IMR-90 (cell line): ENCODE results near the gene LPAR5. TPM values are rescaled to one million over a fixed set of nuclear protein-coding genes. Genes with fewer than 3 reads are reported as not detected.

ENCODE experiments used
- ATAC-seq: fragments of 200-7000 bp; cut with Tn5 transposase; 2 replicates; pipeline ENCODE4 v1.9.1; 2020; ENCODE audit warnings: low read depth, mild to moderate bottlenecking, moderate library complexity
- BruUV-seq: library from RNA; stranded (reverse); fragments of 400-500 nt; replicated peaks from 2 replicates; lab custom pipeline; 2021; lab: Mats Ljungman, UMichigan
- CTCF ChIA-PET: fragments of 300-600 bp; formaldehyde crosslinking; extraction: SDS; loops from one replicate; lab custom pipeline; 2021; ENCODE audit warnings: antibody characterized with exemption; lab: Yijun Ruan, JAX
- POLR2A ChIA-PET: fragments of 300-600 bp; sonication (Branson Sonifier 250); formaldehyde crosslinking; loops from one replicate; lab custom pipeline; 2022; ENCODE audit warnings: antibody characterized with exemption; ENCODE audit not compliant: unreplicated experiment; lab: Charles Lee
- DNase-seq: peaks from one replicate; pipeline ENCODE4 v3.0.0; 2013
- H2AFZ ChIP-seq: replicated peaks from 2 replicates; pipeline ENCODE3; 2013; ENCODE audit warnings: low read length, mild to moderate bottlenecking; ENCODE audit not compliant: poor library complexity
- H2AK5ac ChIP-seq: 2 replicates; pipeline ENCODE4 v1.6.1; 2013; ENCODE audit warnings: low read depth, low read length, inconsistent platforms
- H2AK9ac ChIP-seq: replicated peaks from 2 replicates; pipeline ENCODE3; 2013; ENCODE audit warnings: mild to moderate bottlenecking, low read depth, low read length, moderate library complexity; ENCODE audit not compliant: poor library complexity
- H2BK120ac ChIP-seq: 2 replicates; pipeline ENCODE4 v1.6.1; 2013; ENCODE audit warnings: low read depth, low read length, inconsistent platforms
- H2BK15ac ChIP-seq: 3 replicates; pipeline ENCODE4 v1.6.1; 2013; ENCODE audit warnings: low read depth, low read length, inconsistent platforms
- H2BK20ac ChIP-seq: 2 replicates; pipeline ENCODE4 v1.6.1; 2013; ENCODE audit warnings: low read depth, mild to moderate bottlenecking, inconsistent platforms, low read length, moderate library complexity
- H2BK5ac ChIP-seq: 2 replicates; pipeline ENCODE4 v1.6.1; 2013; ENCODE audit warnings: mild to moderate bottlenecking, low read depth, low read length, inconsistent platforms; ENCODE audit not compliant: poor library complexity, severe bottlenecking
- H3K14ac ChIP-seq: replicated peaks from 2 replicates; pipeline ENCODE4 v1.6.1; 2013; ENCODE audit warnings: low read depth, low read length, inconsistent platforms
- H3K18ac ChIP-seq: 2 replicates; pipeline ENCODE4 v1.6.1; 2013; ENCODE audit warnings: low read depth, low read length, control low read depth
- H3K23ac ChIP-seq: 2 replicates; pipeline ENCODE4 v1.6.1; 2013; ENCODE audit warnings: low read depth, low read length, inconsistent platforms
- H3K27ac ChIP-seq: 2 replicates; pipeline ENCODE4 v1.5.1; 2013; ENCODE audit warnings: mild to moderate bottlenecking, control low read depth, low read length; ENCODE audit not compliant: insufficient read depth
- H3K27me3 ChIP-seq: 2 replicates; pipeline ENCODE4 v1.6.1; 2013; ENCODE audit warnings: low read length; ENCODE audit not compliant: control insufficient read depth, insufficient read depth
- H3K36me3 ChIP-seq: 2 replicates; pipeline ENCODE4 v1.6.1; 2013; ENCODE audit warnings: low read length, mixed read lengths; ENCODE audit not compliant: control insufficient read depth, insufficient read depth
- H3K4ac ChIP-seq: 2 replicates; pipeline ENCODE4 v1.6.1; 2013; ENCODE audit warnings: low read depth, low read length, inconsistent platforms
- H3K4me1 ChIP-seq: 2 replicates; pipeline ENCODE4 v1.6.1; 2013; ENCODE audit warnings: low read length, mixed read lengths; ENCODE audit not compliant: control insufficient read depth, insufficient read depth
- H3K4me2 ChIP-seq: 2 replicates; pipeline ENCODE4 v1.6.1; 2013; ENCODE audit warnings: low read depth, mild to moderate bottlenecking, control low read depth, low read length, moderate library complexity
- H3K4me3 ChIP-seq: 2 replicates; pipeline ENCODE4 v1.5.1; 2013; ENCODE audit warnings: low read depth, mild to moderate bottlenecking, control low read depth, low read length, moderate library complexity; ENCODE audit not compliant: insufficient read depth
- H3K56ac ChIP-seq: 2 replicates; pipeline ENCODE4 v1.6.1; 2013; ENCODE audit warnings: low read length, inconsistent platforms; ENCODE audit not compliant: insufficient read depth; ENCODE audit errors: extremely low read depth
- H3K79me1 ChIP-seq, 2 experiments: 2 replicates each; pipeline ENCODE4 v1.6.1; 2013; ENCODE audit warnings: low read length in 2 of 2, inconsistent platforms in 1 of 2, low read depth in 1 of 2
- H3K9ac ChIP-seq: 2 replicates; pipeline ENCODE4 v1.6.1; 2013; ENCODE audit warnings: low read depth, low read length, control low read depth
- H3K9me1 ChIP-seq: 2 replicates; pipeline ENCODE4 v1.6.1; 2013; ENCODE audit warnings: low read length, inconsistent platforms; ENCODE audit not compliant: insufficient read depth
- H3K9me3 ChIP-seq: 2 replicates; pipeline ENCODE4 v1.6.1; 2013; ENCODE audit warnings: low read length; ENCODE audit not compliant: control insufficient read depth, insufficient read depth
- H4K20me1 ChIP-seq: 2 replicates; pipeline ENCODE4 v1.6.1; 2013; ENCODE audit warnings: low read length, inconsistent platforms; ENCODE audit not compliant: insufficient read depth
- H4K5ac ChIP-seq: 2 replicates; pipeline ENCODE4 v1.6.1; 2013; ENCODE audit warnings: mild to moderate bottlenecking, low read depth, low read length, control low read depth
- H4K8ac ChIP-seq, 2 experiments: 2 replicates each; pipeline ENCODE4 v1.6.1; 2013; ENCODE audit warnings: low read depth in 2 of 2, low read length in 2 of 2, control low read depth in 1 of 2, inconsistent platforms in 1 of 2
- H4K91ac ChIP-seq: 2 replicates; pipeline ENCODE4 v1.6.1; 2013; ENCODE audit warnings: low read depth, low read length, inconsistent platforms; ENCODE audit not compliant: insufficient read depth
- BHLHE40 ChIP-seq: fragments of 150-350 bp; IDR thresholded peaks from 2 replicates; pipeline ENCODE4 v1.6.1; 2016; ENCODE audit warnings: mild to moderate bottlenecking, low read depth, low read length
- CEBPB ChIP-seq: IDR thresholded peaks from 2 replicates; pipeline ENCODE4 v1.6.1; 2012; ENCODE audit warnings: low read depth, low read length, improper control_type of control experiment
- CHD1 ChIP-seq: IDR thresholded peaks from 2 replicates; pipeline ENCODE4 v1.6.1; 2012; ENCODE audit warnings: low read depth, low read length, improper control_type of control experiment
- CTCF ChIP-seq: conservative IDR thresholded peaks from 2 replicates; pipeline ENCODE4 v1.5.1; 2012; ENCODE audit warnings: mild to moderate bottlenecking, low read depth, low read length, improper control_type of control experiment
- FOS ChIP-seq: fragments of 150-350 bp; IDR thresholded peaks from 2 replicates; pipeline ENCODE4 v1.6.1; 2016; ENCODE audit warnings: low read depth, low read length
- MAFK ChIP-seq: IDR thresholded peaks from 2 replicates; pipeline ENCODE4 v1.6.1; 2012; ENCODE audit warnings: low read depth, low read length, improper control_type of control experiment
- MXI1 ChIP-seq: IDR thresholded peaks from 2 replicates; pipeline ENCODE4 v1.6.1; 2012; ENCODE audit warnings: low read depth, mild to moderate bottlenecking, low read length, moderate library complexity, borderline replicate concordance
- NFE2L2 ChIP-seq: fragments of 150-350 bp; IDR thresholded peaks from 2 replicates; pipeline ENCODE4 v1.6.1; 2016; ENCODE audit warnings: low read depth, mild to moderate bottlenecking, low read length
- POLR2A ChIP-seq: IDR thresholded peaks from 2 replicates; pipeline ENCODE4 v1.6.1; 2012; ENCODE audit warnings: mild to moderate bottlenecking, low read depth, low read length
- RAD21 ChIP-seq: IDR thresholded peaks from 2 replicates; pipeline ENCODE4 v1.6.1; 2012; ENCODE audit warnings: low read length, improper control_type of control experiment
- RFX5 ChIP-seq: IDR thresholded peaks from 2 replicates; pipeline ENCODE4 v1.8.0; 2012; ENCODE audit warnings: low read depth, mild to moderate bottlenecking, low read length, moderate library complexity
- SMC3 ChIP-seq: fragments of 150-350 bp; IDR thresholded peaks from 2 replicates; pipeline ENCODE4 v1.6.1; 2016; ENCODE audit warnings: low read depth, mild to moderate bottlenecking, antibody characterized with exemption, low read length, moderate library complexity
- WGBS, 2 experiments: methylation state at CpG; one replicate each; pipeline versions ENCODE4 v1.1.5 to v1.1.7; 2013; ENCODE audit warnings: missing lambda C conversion rate in 2 of 2; ENCODE audit not compliant: insufficient read length in 1 of 2; ENCODE audit errors: extremely low coverage in 2 of 2; 5-methylcytosine and 5-hydroxymethylcytosine counted together
- dilution Hi-C: fragments of 300-500 bp; cut with HindIII; formaldehyde crosslinking; loops from one replicate; pipeline ENCODE4 v1.14.3; 2018; ENCODE audit warnings: low sequenced_read_pairs; ENCODE audit not compliant: unreplicated experiment
- in situ Hi-C: fragments of 300-500 bp; cut with MboI; formaldehyde crosslinking; loops from 3 replicates; pipeline ENCODE4 v1.14.3; 2019; ENCODE audit warnings: low sequenced_read_pairs, inconsistent platforms, mixed read lengths
- intact Hi-C: fragments of 100-400 bp; cut with micrococcal nuclease; formaldehyde crosslinking; loops from 2 replicates; pipeline ENCODE4 v1.10.0; 2022
- polyA plus RNA-seq, 3 experiments: library from polyadenylated mRNA; depleted of rRNA; stranded (reverse); fragments of >200 nt; gene quantifications; 2 replicates each; pipeline ENCODE4 v1.2.3, GENCODE V29; 2012; ENCODE audit warnings: low replicate concordance in 1 of 3
- total RNA-seq: library from RNA; depleted of rRNA; stranded (reverse); fragments of >200 nt; gene quantifications from 2 replicates; pipeline ENCODE4 v1.2.3, GENCODE V29; 2012
- TF ChIP-seq, protein P1 (sequence below): fragments of 150-350 bp; IDR thresholded peaks from 2 replicates; pipeline ENCODE4 v1.6.1; 2017; ENCODE audit warnings: mild to moderate bottlenecking, antibody characterized with exemption, low read length, low read depth
- TF ChIP-seq, protein P2 (sequence below): fragments of 150-350 bp; IDR thresholded peaks from 2 replicates; pipeline ENCODE4 v1.6.1; 2016; ENCODE audit warnings: low read depth, mild to moderate bottlenecking, low read length, moderate library complexity, borderline replicate concordance

Gene LPAR5
- total and polyA plus RNA-seq, 2 of the 4 experiments (the other 2 are of a cell fraction), result not detected

DNA sequence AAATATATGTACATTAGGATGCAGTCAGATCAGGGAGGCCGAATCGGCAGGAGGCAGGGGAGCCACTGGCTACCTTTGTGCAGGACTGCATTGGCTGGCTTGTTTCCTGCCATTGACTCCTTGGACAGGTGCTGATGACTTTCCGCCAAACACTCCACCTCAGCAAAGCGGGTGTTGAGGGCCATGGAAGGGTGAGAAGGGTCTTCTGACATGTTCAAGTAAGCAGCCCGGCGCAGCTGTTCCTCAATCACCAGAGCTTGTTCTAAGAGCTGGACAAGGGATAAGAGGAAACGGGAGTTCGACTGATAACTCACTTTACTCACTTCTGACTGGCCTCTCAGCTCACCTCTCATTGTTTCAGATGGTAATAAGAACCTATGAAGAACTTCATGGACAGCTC is 62.8 kb downstream of the LPAR5 start:
- H4K5ac ChIP-seq, result no peak overlapping the region
- H3K4ac ChIP-seq, result no peak overlapping the region
- H3K9ac ChIP-seq, result no peak overlapping the region
- peaks cover 17 to 45% of the 10 kb centered on the region in 2 experiments for H3K79me1 ChIP-seq
- no peaks in the 10 kb centered on the region; the same call in none of the 2 replicates for H4K20me1 ChIP-seq
- H3K27ac ChIP-seq, result no peak overlapping the region
- H3K9me3 ChIP-seq, result no peaks in the 10 kb centered on the region
- no peak for DNase-seq
- H3K36me3 ChIP-seq, result peaks cover 61% of the 10 kb centered on the region
- H3K9me1 ChIP-seq, result no peaks in the 10 kb centered on the region
- H2AFZ ChIP-seq, result no peak overlapping the region
- ATAC-seq, result no peak
- no peak overlapping the region for H2BK15ac ChIP-seq
- H2BK20ac ChIP-seq, result no peak overlapping the region
- no peaks in the 10 kb centered on the region for H3K4me1 ChIP-seq
- no peak overlapping the region for H3K18ac ChIP-seq
- in situ Hi-C loops, result loop anchor here (10.0 kb wide), 1 partner anchor 112 kb away; the partner anchor contains the start of gene ZNF384
- H3K23ac ChIP-seq, result no peak overlapping the region
- no peak overlapping the region for H3K4me2 ChIP-seq
- no peaks in the 10 kb centered on the region for H3K27me3 ChIP-seq
- H4K91ac ChIP-seq, result no peak overlapping the region
- H2AK5ac ChIP-seq, result no peak overlapping the region
- POLR2A ChIA-PET, result no interaction called here
- no peak overlapping the region for H3K56ac ChIP-seq
- intact Hi-C loops, result no loop called here
- no CpG with 5 or more reads among the region's 8 CpGs for WGBS, 2 experiments
- TF ChIP-seq RFX5 (no peak), FOS (no peak), RAD21 (no peak), SMC3 (no peak), CEBPB (no peak), MXI1 (no peak), POLR2A (no peak), BHLHE40 (no peak), MAFK (no peak), CTCF (no peak), NFE2L2 (no peak), CHD1 (no peak)
- TF ChIP-seq, protein P1, sequence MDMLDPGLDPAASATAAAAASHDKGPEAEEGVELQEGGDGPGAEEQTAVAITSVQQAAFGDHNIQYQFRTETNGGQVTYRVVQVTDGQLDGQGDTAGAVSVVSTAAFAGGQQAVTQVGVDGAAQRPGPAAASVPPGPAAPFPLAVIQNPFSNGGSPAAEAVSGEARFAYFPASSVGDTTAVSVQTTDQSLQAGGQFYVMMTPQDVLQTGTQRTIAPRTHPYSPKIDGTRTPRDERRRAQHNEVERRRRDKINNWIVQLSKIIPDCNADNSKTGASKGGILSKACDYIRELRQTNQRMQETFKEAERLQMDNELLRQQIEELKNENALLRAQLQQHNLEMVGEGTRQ, result no peak
- TF ChIP-seq, protein P2, sequence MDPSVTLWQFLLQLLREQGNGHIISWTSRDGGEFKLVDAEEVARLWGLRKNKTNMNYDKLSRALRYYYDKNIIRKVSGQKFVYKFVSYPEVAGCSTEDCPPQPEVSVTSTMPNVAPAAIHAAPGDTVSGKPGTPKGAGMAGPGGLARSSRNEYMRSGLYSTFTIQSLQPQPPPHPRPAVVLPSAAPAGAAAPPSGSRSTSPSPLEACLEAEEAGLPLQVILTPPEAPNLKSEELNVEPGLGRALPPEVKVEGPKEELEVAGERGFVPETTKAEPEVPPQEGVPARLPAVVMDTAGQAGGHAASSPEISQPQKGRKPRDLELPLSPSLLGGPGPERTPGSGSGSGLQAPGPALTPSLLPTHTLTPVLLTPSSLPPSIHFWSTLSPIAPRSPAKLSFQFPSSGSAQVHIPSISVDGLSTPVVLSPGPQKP, result no peak
- H2AK9ac ChIP-seq, result no peak overlapping the region
- H2BK120ac ChIP-seq, result no peak overlapping the region
- dilution Hi-C loops, result no loop called here
- no peak overlapping the region for H2BK5ac ChIP-seq
- no peak overlapping the region for H3K4me3 ChIP-seq
- BruUV-seq, result no TSS peak
- CTCF ChIA-PET, result no interaction called here
- no peak overlapping the region for H3K14ac ChIP-seq
- H4K8ac ChIP-seq, result no peak overlapping the region
